Measurements from ENCODE around the gene CHST15.
A peak's percentile ranks its signal among the peaks of the same experiment; 100 is the strongest.

The CHST15 gene

GRCh38 chr10:123993534-123994416 lies 99.6 kb downstream of the CHST15 start:
- no peak for DNase-seq

GRCh38 chr10:123991611-123992570 lies 101.5 kb downstream of the CHST15 start:
- DNase-seq: no peak

- no peak for DNase-seq
Observed at GRCh38 chr10:123990889-123991288, 102.5 kb downstream of the CHST15 start.

GRCh38 chr10:123988694-123989093 lies 104.7 kb downstream of the CHST15 start:
- no peak for DNase-seq

GRCh38 chr10:123986736-123987135 lies 106.7 kb downstream of the CHST15 start:
- no peak for DNase-seq

GRCh38 chr10:123974406-123974805 lies 119.0 kb downstream of the CHST15 start:
- DNase-seq: no peak

GRCh38 chr10:123972481-123973401 lies 120.7 kb downstream of the CHST15 start:
- DNase-seq: no peak

GRCh38 chr10:123970927-123971286 lies 122.5 kb downstream of the CHST15 start:
- no peak for DNase-seq

GRCh38 chr10:123970207-123970926 lies 123.0 kb downstream of the CHST15 start:
- no peak for DNase-seq

- DNase-seq: peak; percentile 75
Observed at GRCh38 chr10:123967626-123968243, 125.7 kb downstream of the CHST15 start.

GRCh38 chr10:123966896-123967231 lies 126.5 kb downstream of the CHST15 start:
- no peak for DNase-seq

GRCh38 chr10:123965973-123966895 lies 127.2 kb downstream of the CHST15 start:
- DNase-seq: no peak

GRCh38 chr10:123964953-123965352 lies 128.4 kb downstream of the CHST15 start:
- no peak for DNase-seq

GRCh38 chr10:123962756-123963530 lies 130.5 kb downstream of the CHST15 start:
- DNase-seq: no peak

- DNase-seq: no peak
Observed at GRCh38 chr10:123958241-123958640, 135.2 kb downstream of the CHST15 start.

Data from femur (tissue), 1 donor.